ENCODE measurements around the gene AFMID.

The AFMID gene

DNA sequence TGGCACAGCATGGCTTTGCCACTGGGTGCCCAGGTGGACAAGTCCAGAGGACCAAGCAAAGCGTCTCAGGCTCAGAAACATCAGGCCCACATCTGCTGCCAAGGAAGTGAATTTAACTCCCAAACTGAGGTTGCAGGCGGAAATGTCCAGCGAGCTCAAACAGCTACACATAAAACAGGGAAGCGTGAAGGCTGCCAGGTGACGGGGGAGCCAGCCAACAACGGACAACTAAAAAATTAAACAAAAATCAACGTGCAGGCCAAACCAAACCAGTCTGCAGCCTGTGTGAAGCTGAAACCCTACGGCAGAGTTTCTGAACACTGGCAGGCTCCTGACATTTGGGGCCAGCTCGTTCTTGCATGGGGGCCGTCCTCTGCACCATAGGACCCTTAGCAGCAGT, 2.8 kb upstream of the AFMID start:
- H3K9ac ChIP-seq (ENCODE audit: low read depth, low read length): peak overlapping the region; percentile 75
- H3K27me3 ChIP-seq (ENCODE audit: insufficient read depth, low read length, poor library complexity): no peaks in the 10 kb centered on the region
- TF ChIP-seq, protein P1, sequence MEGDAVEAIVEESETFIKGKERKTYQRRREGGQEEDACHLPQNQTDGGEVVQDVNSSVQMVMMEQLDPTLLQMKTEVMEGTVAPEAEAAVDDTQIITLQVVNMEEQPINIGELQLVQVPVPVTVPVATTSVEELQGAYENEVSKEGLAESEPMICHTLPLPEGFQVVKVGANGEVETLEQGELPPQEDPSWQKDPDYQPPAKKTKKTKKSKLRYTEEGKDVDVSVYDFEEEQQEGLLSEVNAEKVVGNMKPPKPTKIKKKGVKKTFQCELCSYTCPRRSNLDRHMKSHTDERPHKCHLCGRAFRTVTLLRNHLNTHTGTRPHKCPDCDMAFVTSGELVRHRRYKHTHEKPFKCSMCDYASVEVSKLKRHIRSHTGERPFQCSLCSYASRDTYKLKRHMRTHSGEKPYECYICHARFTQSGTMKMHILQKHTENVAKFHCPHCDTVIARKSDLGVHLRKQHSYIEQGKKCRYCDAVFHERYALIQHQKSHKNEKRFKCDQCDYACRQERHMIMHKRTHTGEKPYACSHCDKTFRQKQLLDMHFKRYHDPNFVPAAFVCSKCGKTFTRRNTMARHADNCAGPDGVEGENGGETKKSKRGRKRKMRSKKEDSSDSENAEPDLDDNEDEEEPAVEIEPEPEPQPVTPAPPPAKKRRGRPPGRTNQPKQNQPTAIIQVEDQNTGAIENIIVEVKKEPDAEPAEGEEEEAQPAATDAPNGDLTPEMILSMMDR (IDR thresholded peaks at IDR 0.05; ENCODE audit: borderline replicate concordance, extremely low read depth, low read length, poor library complexity, severe bottlenecking): no peak
- TF ChIP-seq EZH2 (IDR thresholded peaks at IDR 0.05; ENCODE audit: borderline replicate concordance, low read depth, low read length, severe bottlenecking): no peak
- H3K27ac ChIP-seq (ENCODE audit: low read length): peak overlapping the region; percentile 37; the same call in 1 of the 2 replicates
- H3K36me3 ChIP-seq (ENCODE audit: insufficient read depth, low read length): peaks cover 64% of the 10 kb centered on the region
- peak overlapping the region; percentile 92 for H3K4me2 ChIP-seq (ENCODE audit: insufficient read depth, low read length)
- peaks cover 68% of the 10 kb centered on the region for H3K4me1 ChIP-seq (ENCODE audit: insufficient read depth, low read length)
- peaks cover 74% of the 10 kb centered on the region for H3K79me2 ChIP-seq (ENCODE audit: insufficient read depth, low read length)
- DNase-seq: no peak
- no peak for ATAC-seq (ENCODE audit: insufficient read depth, low read depth)
- H3K4me3 ChIP-seq (ENCODE audit: low read depth in 1 of 2, low read length in 2 of 2): peak overlapping the region in 1 of 2 experiments; percentile 48; a peak in 1 of 4 replicates
- H3K9me3 ChIP-seq (ENCODE audit: insufficient read depth, low read length, severe bottlenecking): no peaks in the 10 kb centered on the region
- H2AFZ ChIP-seq (ENCODE audit: low read depth, low read length): no peak overlapping the region
- H4K20me1 ChIP-seq (ENCODE audit: insufficient read depth, low read length): peaks cover 26% of the 10 kb centered on the region

DNA sequence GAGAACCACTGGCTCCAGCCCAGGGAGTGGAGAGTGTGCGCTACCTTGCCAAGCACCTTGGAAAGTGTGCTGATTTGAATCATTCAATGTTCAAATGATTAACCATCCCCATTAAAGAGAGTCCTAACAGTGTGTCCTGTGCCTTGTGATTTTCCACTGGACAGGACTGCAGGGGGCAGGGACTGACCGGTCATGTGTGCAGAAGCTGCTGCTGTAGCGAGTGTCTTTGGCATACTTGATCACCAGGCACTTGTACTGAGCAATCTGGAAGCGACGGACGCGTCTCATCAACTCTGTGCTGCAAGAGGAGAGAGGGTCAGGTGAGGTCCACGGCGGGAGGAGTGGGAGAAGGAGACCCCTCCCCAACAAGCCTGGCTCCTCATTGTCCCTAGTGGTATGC, 2.3 kb upstream of the AFMID start:
- H2AFZ ChIP-seq (ENCODE audit: low read depth, low read length): no peak overlapping the region
- H3K79me2 ChIP-seq (ENCODE audit: insufficient read depth, low read length): peaks cover 76% of the 10 kb centered on the region
- DNase-seq: no peak
- no peaks in the 10 kb centered on the region for H3K27me3 ChIP-seq (ENCODE audit: insufficient read depth, low read length, poor library complexity)
- no peaks in the 10 kb centered on the region for H3K9me3 ChIP-seq (ENCODE audit: insufficient read depth, low read length, severe bottlenecking)
- peaks cover 59% of the 10 kb centered on the region for H3K36me3 ChIP-seq (ENCODE audit: insufficient read depth, low read length)
- peak overlapping the region; percentile 61 for H3K27ac ChIP-seq (ENCODE audit: low read length)
- ATAC-seq (ENCODE audit: insufficient read depth, low read depth): no peak
- peak overlapping the region in 1 of 2 experiments; percentile 48; a peak in 2 of 4 replicates for H3K4me3 ChIP-seq (ENCODE audit: low read depth in 1 of 2, low read length in 2 of 2)
- peak overlapping the region; percentile 75 for H3K9ac ChIP-seq (ENCODE audit: low read depth, low read length)
- H3K4me1 ChIP-seq (ENCODE audit: insufficient read depth, low read length): peaks cover 72% of the 10 kb centered on the region
- H3K4me2 ChIP-seq (ENCODE audit: insufficient read depth, low read length): peak overlapping the region; percentile 92
- peaks cover 26% of the 10 kb centered on the region for H4K20me1 ChIP-seq (ENCODE audit: insufficient read depth, low read length)
- TF ChIP-seq, protein P1 (IDR thresholded peaks at IDR 0.05; ENCODE audit: borderline replicate concordance, extremely low read depth, low read length, poor library complexity, severe bottlenecking): no peak
- no peak for TF ChIP-seq EZH2 (IDR thresholded peaks at IDR 0.05; ENCODE audit: borderline replicate concordance, low read depth, low read length, severe bottlenecking)

DNA sequence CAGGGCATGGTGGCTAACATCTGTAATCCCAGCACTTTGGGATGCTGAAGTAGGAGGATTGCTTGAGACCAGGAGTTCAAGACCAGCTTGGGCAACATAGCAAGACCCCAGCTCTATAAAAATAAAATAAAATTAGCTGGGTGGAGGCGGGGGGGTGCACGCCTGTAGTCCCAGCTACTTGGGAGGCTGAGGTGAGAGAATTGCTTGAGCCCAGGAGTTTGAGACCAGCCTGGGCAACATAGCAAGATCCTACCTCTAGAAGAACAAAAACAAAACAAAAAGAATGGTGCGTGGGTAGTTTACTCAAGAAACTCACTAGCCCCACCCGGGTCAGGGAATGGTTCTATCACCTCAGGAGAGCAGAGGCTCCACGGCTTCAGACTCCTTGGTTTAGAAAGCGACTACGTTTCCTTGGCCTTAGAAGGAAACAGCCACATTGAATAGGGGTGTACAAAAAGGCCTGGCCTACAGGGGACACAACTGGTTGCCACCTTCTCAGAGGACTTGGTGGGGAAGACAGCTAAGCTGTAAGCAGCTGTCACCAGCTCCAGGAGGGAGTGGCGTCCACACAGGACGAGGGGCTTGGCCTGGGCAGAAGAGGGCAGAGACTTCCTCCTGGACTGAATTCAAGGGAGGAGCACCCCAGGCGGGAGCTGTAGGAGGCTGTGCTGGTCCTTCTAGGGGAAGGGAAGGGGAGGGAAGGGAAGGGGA, 1.0 kb upstream of the AFMID start:
- DNase-seq: peak; percentile 37
- Histone ChIP-seq H3K4me1 (ENCODE audit: insufficient read depth, low read length) (peaks cover 85% of the 10 kb centered on the region), H3K27ac (ENCODE audit: low read length) (peak overlapping the region; percentile 70), H4K20me1 (ENCODE audit: insufficient read depth, low read length) (peaks cover 26% of the 10 kb centered on the region), H3K4me2 (ENCODE audit: insufficient read depth, low read length) (peak overlapping the region; percentile 92), H3K9me3 (ENCODE audit: insufficient read depth, low read length, severe bottlenecking) (no peaks in the 10 kb centered on the region), H3K79me2 (ENCODE audit: insufficient read depth, low read length) (peaks cover 84% of the 10 kb centered on the region), H3K9ac (ENCODE audit: low read depth, low read length) (peak overlapping the region; percentile 75), H2AFZ (ENCODE audit: low read depth, low read length) (peak overlapping the region; percentile 42; the same call in 1 of the 2 replicates), H3K36me3 (ENCODE audit: insufficient read depth, low read length) (peaks cover 58% of the 10 kb centered on the region), H3K27me3 (ENCODE audit: insufficient read depth, low read length, poor library complexity) (no peaks in the 10 kb centered on the region), H3K4me3 (ENCODE audit: low read depth in 1 of 2, low read length in 2 of 2) (peak overlapping the region; percentile 32 to 70)
- ATAC-seq (ENCODE audit: insufficient read depth, low read depth): peak; percentile 3; the same call in 2 of the 3 replicates
- no peak for TF ChIP-seq EZH2 (IDR thresholded peaks at IDR 0.05; ENCODE audit: borderline replicate concordance, low read depth, low read length, severe bottlenecking)
- TF ChIP-seq, protein P1 (IDR thresholded peaks at IDR 0.05; ENCODE audit: borderline replicate concordance, extremely low read depth, low read length, poor library complexity, severe bottlenecking): no peak
